GM19193 (cell line): ENCODE results near the gene RPRML.

Source experiments
- POLR2A ChIP-seq: IDR thresholded peaks from 4 replicates; pipeline ENCODE4 v1.6.1; 2011; ENCODE audit not compliant: insufficient read depth, insufficient read length; ENCODE audit errors: extremely low read depth

Gene RPRML

DNA sequence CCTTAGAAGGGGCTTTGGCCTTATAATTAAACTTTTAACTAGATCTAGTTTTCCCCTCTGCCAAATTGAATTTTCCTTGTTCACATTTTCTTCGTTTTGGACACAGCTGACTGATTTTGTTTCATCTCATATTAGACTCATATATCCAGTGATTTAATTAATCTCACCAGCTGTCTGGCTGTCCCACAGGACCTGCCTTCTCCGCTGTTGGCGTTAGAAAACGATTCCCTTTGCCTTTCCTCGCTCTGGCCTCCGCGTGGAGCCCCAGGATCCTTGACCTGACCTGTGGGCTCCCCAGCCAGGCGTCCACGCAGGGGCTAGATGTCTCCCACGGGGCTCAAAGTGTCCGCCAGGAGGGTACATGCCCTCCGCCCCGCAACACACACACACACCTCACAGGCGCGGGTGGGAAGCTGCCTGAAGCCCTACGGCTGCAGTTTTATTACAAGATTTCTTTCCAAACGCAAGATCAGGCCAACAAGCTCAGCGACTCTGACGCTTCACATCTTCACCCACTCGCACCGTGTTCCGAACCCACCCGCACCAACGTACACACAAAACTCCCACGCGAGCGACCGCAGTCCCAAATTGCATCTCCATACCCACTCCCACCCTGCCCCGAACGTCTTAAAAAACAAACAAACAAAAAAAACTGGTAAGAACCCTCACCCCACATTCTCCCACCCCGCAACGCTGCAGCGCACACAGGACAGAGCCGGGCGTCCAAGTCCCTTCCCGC, 1.1 kb downstream of the RPRML start:
- TF ChIP-seq POLR2A: no peak

DNA sequence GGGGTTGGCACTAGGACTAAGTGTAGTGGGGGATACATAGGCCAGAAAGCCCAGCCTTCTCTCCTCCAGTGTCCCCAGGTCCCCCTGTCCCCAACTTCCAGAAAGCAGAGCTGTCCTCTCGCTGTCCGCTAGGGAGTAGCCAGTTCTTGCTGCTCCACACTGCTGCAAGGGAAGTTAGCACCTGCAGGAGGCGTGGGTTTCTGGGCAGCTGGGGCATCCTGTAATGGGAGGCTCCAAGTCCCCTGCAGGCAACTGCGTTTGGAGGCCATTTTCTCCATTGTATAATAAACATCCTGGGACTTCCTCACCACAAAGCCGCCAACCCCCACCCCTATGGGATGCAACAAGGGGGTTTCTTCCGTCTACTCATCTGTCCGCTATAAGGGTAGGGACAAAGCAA, 1.7 kb downstream of the RPRML start:
- no peak for TF ChIP-seq POLR2A

DNA sequence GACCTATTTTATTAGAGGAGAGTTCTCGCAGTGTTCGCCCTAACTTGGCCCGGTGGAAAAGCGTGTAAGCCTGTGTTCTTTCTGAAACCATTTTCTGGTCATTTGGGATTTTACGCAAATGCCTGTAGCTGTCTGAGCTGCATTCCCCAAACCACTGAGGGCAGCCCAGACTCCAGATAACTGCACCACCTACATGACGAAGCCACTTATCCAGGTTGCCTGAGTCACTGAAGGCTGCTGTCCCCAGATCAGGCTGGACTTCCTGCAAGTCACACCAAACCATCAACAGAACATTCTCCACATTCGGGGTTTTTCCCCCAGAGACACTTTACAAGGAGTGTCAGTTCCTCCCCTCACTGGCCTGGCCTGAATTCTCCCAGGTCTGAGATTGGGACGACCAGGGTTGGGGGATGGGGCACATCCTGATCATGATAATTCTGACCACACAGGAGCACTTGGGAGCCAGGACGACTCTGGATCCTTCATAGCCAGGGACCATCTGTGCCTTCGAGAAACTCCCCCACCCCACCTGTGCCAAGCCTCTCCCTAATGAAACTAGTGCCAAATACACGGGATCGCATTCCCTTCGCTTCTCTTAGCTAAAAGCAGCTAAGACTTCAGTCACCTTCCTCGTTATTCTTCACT, 2.3 kb downstream of the RPRML start:
- no peak for TF ChIP-seq POLR2A

DNA sequence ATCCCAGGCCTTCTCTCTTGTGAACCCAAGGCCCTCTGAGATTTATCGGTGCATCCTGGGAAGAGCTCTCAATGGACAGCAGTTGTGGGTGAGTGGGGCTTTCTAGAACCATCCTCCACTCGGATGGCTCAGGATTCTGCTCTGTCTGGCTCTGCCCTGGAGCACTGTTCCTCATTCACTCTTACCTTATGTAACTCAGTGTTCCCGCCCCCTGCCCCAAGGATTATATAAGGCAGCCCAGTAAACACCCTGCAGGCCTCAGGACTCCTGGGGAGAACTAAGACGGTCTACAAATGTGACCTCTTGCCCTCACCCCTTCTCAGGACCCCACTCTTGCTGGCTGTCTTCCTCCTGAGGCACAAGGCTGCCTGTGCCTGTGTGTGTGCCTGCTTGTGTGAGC, 3.8 kb downstream of the RPRML start:
- no peak for TF ChIP-seq POLR2A

DNA sequence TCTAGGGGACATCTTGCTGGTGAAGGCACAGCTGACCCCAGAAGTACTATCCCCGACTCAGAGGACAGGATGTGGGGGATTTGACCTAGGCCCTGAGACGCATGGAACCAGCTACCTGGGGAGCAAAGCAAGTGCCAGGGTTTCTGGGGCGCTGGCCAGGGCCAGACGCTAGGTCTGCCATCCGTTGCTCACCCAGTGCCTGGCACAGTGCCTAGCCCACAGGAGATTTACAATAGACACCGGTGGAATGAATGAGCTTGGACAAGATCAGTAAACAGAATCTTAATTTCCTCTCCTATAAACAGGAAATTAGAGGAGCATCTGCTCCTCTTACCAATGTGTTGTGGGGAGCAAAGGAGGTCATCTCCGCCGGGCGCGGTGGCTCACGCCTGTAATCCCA, 5.0 kb downstream of the RPRML start:
- TF ChIP-seq POLR2A: no peak

DNA sequence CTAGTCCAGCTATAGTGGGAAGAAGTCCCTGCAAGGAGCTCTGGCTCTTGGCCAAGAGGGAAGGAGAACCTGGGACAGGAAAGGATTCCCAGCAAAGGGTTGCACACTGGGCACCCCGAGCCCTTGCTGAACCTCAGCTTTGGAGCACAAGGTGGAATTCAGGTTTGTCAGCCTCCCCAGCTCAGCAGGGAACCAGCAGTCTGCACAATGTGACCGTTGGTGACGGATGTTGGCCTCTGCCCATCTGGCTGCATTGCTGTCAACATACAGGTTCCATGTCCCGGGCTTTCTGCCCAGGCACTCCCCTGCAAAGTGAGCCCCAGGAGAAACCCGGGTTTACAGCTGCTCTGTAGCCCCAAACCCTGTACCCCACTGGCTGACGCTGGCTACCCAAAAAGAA, 6.7 kb downstream of the RPRML start:
- TF ChIP-seq POLR2A: no peak

DNA sequence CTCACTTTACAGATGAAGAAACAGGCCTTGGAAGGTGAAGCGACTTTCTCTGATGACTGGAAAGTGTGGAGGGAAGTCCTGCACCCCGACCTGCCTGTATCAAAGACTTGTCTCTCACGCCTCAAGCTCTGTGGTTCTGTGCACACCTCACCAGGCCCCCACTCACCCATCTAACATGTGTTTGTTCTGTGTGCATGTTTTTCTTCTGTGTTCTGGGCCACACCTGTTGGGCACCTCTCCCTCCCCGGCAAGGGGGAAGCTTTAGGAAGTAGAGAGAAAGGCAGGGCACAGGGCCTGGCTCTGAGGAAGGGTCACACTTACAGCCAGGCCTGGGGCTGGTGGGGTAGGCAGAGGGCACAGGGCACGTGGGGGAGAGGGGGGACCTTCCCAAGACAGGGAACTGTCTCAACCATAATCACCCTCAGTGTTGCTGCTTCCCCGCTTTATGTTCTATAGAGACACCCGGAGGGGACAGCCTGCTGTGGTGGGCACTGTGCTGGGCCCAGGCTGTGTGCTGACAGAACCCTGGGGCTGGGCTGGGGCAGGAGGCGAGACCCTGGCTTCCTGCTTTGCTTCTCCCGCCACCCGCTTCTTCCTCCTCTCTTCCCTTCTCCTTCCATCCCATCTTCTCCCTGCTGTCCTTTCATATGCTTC, 7.3 kb downstream of the RPRML start:
- no peak for TF ChIP-seq POLR2A

DNA sequence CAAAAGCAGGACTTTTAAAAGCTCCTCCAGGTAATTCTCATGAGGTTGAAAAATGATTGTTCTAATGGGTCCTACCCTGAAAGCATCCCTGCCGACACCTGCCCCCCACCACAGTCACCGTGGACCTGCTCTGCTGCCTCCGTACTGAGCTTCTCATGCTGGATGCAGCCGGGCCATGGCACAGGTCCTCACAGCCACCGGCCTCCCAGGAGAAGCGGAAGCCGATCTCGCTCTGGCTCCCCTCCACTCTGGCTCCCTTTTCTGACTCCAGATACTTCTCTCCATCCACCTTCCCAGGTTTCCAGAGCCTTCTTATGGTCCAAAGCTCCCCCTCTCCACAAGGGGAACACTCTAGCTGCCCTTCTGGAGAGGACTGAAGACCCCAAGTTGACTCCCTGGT, 10.2 kb downstream of the RPRML start:
- no peak for TF ChIP-seq POLR2A

DNA sequence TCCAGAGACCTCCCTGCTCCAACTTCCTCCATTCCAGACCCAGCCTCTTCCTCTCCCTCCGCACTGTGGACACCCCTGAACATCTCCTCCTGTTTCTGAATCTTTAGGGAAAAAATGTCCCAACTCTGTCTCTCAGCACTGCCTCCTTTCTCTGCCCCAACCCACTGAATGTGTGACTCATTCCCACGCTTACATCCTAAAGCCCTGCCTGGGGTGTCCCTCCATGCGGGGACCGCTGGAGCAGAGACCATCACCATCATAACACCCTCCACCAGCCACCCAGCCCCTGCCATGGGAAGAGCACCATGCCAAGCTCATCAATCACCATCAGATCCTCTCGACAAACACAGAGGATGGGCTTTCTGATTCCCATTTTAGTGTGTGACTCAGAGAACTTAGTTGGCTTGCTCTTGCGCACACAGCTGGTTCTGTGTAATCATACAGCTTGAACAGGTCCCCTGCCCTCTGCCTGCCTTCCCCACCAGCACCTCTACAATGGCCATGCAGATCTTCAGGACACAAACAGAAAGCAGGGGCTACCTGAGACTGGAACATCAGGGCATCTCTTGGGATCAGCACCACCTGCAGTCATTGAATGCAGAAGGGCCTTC, 10.7 kb downstream of the RPRML start:
- no peak for TF ChIP-seq POLR2A

DNA sequence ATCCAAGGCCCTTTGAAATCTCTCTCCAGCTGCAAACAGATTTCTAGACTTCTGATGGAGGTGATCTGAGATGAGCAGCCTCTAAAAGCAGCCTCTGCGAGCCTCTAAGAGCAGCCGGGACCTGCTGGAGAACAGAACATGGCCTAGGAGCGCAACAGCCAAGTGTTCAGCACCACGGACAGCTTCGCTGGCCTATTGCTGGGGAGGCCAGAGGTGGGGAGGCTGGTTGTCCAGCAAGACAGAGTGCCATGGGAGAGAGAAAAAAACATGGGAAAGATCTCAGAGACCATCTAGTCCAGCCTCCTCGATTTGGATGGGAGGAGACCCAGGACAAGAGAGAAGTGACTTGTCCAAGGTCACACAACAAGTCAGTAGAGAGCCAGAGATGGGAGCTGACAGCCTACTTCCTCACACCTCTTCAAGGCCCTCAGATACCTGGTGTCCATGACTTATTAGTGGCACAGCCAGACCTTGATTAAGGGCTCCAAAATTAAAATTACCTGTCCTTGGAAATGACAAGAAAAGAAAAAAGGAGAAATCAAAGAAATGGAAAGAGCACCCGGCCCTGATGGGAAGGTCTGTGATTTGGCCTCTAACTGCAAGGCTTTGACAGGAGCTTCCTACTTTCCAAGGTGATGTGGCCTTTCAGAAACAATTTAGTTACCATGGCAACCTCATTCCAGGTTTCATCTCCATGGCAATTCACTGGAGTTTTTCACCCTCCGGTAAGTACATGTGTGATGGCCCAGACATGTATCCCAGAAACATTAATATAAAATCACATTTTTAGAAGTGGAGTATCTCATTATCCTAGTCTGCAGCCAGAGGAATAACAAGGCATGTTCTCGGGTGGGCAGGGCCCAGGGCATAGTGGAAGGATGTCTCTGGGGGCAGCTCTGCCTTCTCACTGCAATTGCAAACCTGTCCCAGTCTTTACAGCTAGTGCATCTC, 14.5 kb downstream of the RPRML start:
- TF ChIP-seq POLR2A: no peak

DNA sequence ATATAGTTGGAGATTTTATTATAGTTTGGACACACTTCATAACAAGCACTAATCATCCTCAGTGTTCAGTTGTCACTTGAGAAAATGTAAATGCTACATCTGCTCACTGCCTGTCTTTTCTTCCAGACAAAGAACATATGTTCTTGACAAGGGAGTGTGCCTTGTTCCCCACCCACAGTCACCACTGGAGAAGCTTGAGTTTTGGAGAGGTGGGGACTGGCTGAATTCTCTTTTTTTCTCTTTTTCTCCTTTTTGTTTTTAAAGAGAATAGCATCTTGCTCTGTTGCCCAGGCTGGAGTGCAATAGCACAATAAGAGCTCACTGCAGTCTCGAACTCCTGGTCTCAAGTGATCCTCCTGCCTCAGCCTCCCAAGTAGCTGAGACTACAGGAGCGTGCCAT, 15.5 kb downstream of the RPRML start:
- no peak for TF ChIP-seq POLR2A

DNA sequence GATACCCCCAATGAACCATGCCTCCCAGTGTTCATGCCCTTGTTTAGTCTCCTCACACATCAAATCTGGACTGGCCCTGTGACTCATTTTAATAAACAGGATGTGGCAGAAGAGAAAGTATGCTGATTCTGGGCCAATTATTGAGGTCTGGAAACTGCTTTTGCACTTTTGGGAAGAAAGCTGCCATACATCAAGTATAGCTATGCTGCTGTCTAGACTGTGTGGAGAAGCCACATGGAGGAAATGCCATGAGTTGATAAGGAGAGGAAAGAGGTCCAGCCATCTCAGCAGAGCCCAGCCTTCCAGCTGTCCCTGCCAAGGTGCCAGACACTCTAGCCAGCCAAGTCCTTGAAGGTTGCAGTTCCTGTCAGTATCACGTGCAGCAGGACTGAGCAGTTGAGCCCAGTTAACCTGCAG, 16.7 kb downstream of the RPRML start:
- TF ChIP-seq POLR2A: no peak

DNA sequence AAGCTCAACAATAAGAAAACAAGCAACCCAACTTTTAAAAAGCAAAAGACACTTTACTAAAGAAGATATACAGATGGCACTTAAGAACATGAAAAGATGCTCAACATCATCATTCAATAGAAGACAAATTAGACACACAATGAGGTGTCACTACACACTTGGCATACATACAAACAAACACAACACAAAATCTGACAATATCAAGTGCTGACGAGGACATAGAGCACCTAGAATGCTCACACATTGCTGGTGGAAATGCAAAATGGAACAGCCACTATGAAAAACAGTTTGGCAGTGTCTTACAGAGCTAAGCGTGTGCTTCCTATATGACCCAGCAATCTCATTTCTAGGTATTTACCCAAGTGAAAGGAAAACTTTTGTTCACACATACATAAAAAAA, 18.9 kb downstream of the RPRML start:
- no peak for TF ChIP-seq POLR2A

DNA sequence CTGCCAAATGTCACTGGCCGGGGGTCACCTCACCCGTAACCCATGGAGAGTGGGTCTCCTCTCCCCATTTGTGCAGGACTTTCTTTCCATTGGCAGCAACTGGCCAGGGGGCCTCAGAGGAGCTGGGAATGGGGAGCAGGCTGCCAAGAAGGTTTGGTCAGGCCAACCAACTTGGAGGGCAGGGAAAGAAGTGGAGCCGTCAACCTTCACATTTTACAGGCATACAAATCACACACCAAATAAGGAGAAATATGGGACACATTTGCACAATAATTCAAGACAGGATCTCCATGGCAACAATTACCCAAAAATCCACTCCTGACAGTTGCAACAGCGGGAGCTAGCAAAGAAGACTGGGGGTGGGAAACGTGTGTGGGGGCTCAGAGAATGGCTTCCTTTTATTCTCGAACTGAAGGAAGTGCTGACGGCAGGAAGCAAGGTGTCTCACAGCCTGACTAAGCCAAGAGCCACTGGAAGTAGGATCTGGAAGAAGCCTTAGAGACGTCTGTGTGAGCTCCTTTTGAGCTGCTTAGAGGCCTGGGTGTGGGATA, 20.9 kb downstream of the RPRML start:
- TF ChIP-seq POLR2A: no peak
